Liver (tissue), 9 donors: Measurements from ENCODE around the gene HBD. TPM values are rescaled to one million over a fixed set of nuclear protein-coding genes. Genes with fewer than 3 reads are reported as not detected.
A peak's percentile ranks its signal among the peaks of the same experiment; 100 is the strongest.

Experiments
- DNase-seq: peaks from one replicate; pipeline ENCODE4 v3.0.0-alpha.2; 2017; ENCODE audit warnings: low spot score
- H3K27ac ChIP-seq, 2 donors: one replicate each; pipeline ENCODE4 v1.7.0; 2013; ENCODE audit warnings: inconsistent platforms in 2 of 2, low read length in 2 of 2, control low read depth in 1 of 2, low read depth in 1 of 2, mild to moderate bottlenecking in 1 of 2
- H3K27me3 ChIP-seq, 4 donors: one replicate each; pipeline versions ENCODE4 v1.6.1 to v1.7.0; 2013; ENCODE audit warnings: low read length in 3 of 4, inconsistent platforms in 1 of 4, mild to moderate bottlenecking in 1 of 4, moderate library complexity in 1 of 4; ENCODE audit not compliant: control insufficient read depth in 4 of 4, insufficient read depth in 4 of 4
- H3K36me3 ChIP-seq, 4 donors: one replicate each; pipeline versions ENCODE4 v1.6.1 to v1.7.0; 2013; ENCODE audit warnings: low read length in 3 of 4, mild to moderate bottlenecking in 3 of 4, low read depth in 1 of 4, moderate library complexity in 1 of 4; ENCODE audit not compliant: control insufficient read depth in 4 of 4, insufficient read depth in 3 of 4
- H3K4me1 ChIP-seq, 4 donors: one replicate each; pipeline versions ENCODE4 v1.6.1 to v1.7.0; 2013; ENCODE audit warnings: low read length in 3 of 4, mild to moderate bottlenecking in 3 of 4, moderate library complexity in 1 of 4; ENCODE audit not compliant: control insufficient read depth in 4 of 4, insufficient read depth in 4 of 4
- H3K4me3 ChIP-seq, 3 donors: one replicate each; pipeline versions ENCODE4 v1.6.1 to v1.7.0; 2013; ENCODE audit warnings: low read length in 3 of 3, control low read depth in 1 of 3, low read depth in 1 of 3, mild to moderate bottlenecking in 1 of 3
- H3K9ac ChIP-seq, 2 donors: one replicate each; pipeline ENCODE4 v1.7.0; 2013; ENCODE audit warnings: low read length in 2 of 2, mild to moderate bottlenecking in 2 of 2, moderate library complexity in 2 of 2, control low read depth in 1 of 2, low read depth in 1 of 2
- H3K9me3 ChIP-seq, 4 donors: one replicate each; pipeline versions ENCODE4 v1.6.1 to v1.7.0; 2013; ENCODE audit warnings: low read length in 3 of 4; ENCODE audit not compliant: control insufficient read depth in 4 of 4
- ATF3 ChIP-seq: IDR thresholded peaks from 2 replicates; pipeline ENCODE4 v1.6.1; 2016; ENCODE audit warnings: antibody characterized with exemption
- CTCF ChIP-seq: fragments of 150-350 bp; IDR thresholded peaks from 2 replicates; pipeline ENCODE4 v1.5.1; 2017; ENCODE audit warnings: improper control_type of control experiment, low read depth, low read length; ENCODE audit not compliant: missing input control
- EGR1 ChIP-seq, 2 donors: IDR thresholded peaks; 2 replicates each; pipeline ENCODE4 v1.6.1; 2016 to 2018; ENCODE audit warnings: antibody characterized with exemption in 2 of 2, low read depth in 2 of 2
- FOXA1 ChIP-seq: IDR thresholded peaks from 2 replicates; pipeline ENCODE4 v1.6.1; 2016; ENCODE audit warnings: antibody characterized with exemption
- FOXA2 ChIP-seq: IDR thresholded peaks from 2 replicates; pipeline ENCODE4 v1.6.1; 2016; ENCODE audit warnings: antibody characterized with exemption
- GABPA ChIP-seq, 2 donors: IDR thresholded peaks in 1 of 2; conservative IDR thresholded peaks in 1 of 2; 2 replicates each; pipeline ENCODE4 v1.6.1; 2016; ENCODE audit warnings: antibody characterized with exemption in 2 of 2, mild to moderate bottlenecking in 1 of 2, moderate library complexity in 1 of 2
- HNF4A ChIP-seq, 2 donors: conservative IDR thresholded peaks; 2 replicates each; pipeline ENCODE4 v1.6.1; 2016; ENCODE audit warnings: antibody characterized with exemption in 2 of 2, mild to moderate bottlenecking in 2 of 2
- HNF4G ChIP-seq: IDR thresholded peaks from 2 replicates; pipeline ENCODE4 v1.6.1; 2016; ENCODE audit warnings: antibody characterized with exemption
- JUND ChIP-seq, 2 donors: IDR thresholded peaks; 2 replicates each; pipeline ENCODE4 v1.6.1; 2016; ENCODE audit warnings: antibody characterized with exemption in 2 of 2
- MAX ChIP-seq: IDR thresholded peaks from 2 replicates; pipeline ENCODE4 v1.6.1; 2016; ENCODE audit warnings: antibody characterized with exemption
- NR2F2 ChIP-seq: IDR thresholded peaks from 2 replicates; pipeline ENCODE4 v1.6.1; 2016; ENCODE audit warnings: antibody characterized with exemption
- RAD21 ChIP-seq, 2 donors: IDR thresholded peaks; 2 replicates each; pipeline ENCODE4 v1.6.1; 2016; ENCODE audit warnings: antibody characterized with exemption in 2 of 2, mild to moderate bottlenecking in 2 of 2
- RXRA ChIP-seq, 2 donors: IDR thresholded peaks; 2 replicates each; pipeline ENCODE4 v1.6.1; 2017 to 2018; ENCODE audit warnings: antibody characterized with exemption in 2 of 2, mild to moderate bottlenecking in 1 of 2
- SP1 ChIP-seq: IDR thresholded peaks from 2 replicates; pipeline ENCODE4 v1.6.1; 2018; ENCODE audit warnings: antibody characterized with exemption, mild to moderate bottlenecking
- TAF1 ChIP-seq: conservative IDR thresholded peaks from 2 replicates; pipeline ENCODE4 v1.6.1; 2016; ENCODE audit warnings: antibody characterized with exemption, mild to moderate bottlenecking
- YY1 ChIP-seq: IDR thresholded peaks from 2 replicates; pipeline ENCODE4 v1.6.1; 2016; ENCODE audit warnings: antibody characterized with exemption, mild to moderate bottlenecking
- ZBTB33 ChIP-seq: IDR thresholded peaks from 2 replicates; pipeline ENCODE4 v1.6.1; 2016; ENCODE audit warnings: antibody characterized with exemption
- WGBS: extraction: QIAGEN DNeasy Blood & Tissue Kit; methylation state at CpG from one replicate; pipeline ENCODE4 v1.1.7; 2013; 5-methylcytosine and 5-hydroxymethylcytosine counted together
- polyA plus RNA-seq, 2 donors: library from polyadenylated mRNA; stranded (reverse) in 1 of 2; unstranded in 1 of 2; fragments of 200-250 nt in 1 of 2; fragments of >200 nt in 1 of 2; fragmentation: Nextera tagmentation in 1 of 2; extraction: Ambion mirVana in 1 of 2; gene quantifications; one replicate each; pipeline versions ENCODE4 v1.2.1 to v1.2.3, GENCODE V29; 2013 to 2015
- total RNA-seq, 2 donors: library from RNA; depleted of rRNA; stranded (reverse); fragments of >200 nt; gene quantifications; one replicate each; pipeline ENCODE4 v1.2.3, GENCODE V29; 2014
- donor health status: healthy.
- donor health status: healthy.
- donor health status: healthy.
- donor health status: healthy.
- donor health status: healthy.

HBD gene
- total and polyA plus RNA-seq, 4 donors = 0.72 to 6.0 TPM; not detected in 2

- Histone ChIP-seq H3K27ac (no peak overlapping the region), H3K27me3 (no peaks in the 10 kb centered on the region), H3K9ac (no peak overlapping the region), H3K36me3 (no peaks in the 10 kb centered on the region), H3K4me1 (no peaks in the 10 kb centered on the region), H3K4me3 (no peak overlapping the region), H3K9me3 (no peaks in the 10 kb centered on the region)
- 69% methylated on average over 5 of the region's 5 CpGs for WGBS
- DNase-seq = no peak
- no peak for TF ChIP-seq FOXA1
- no peak for TF ChIP-seq SP1
- TF ChIP-seq RXRA (IDR thresholded peaks at IDR 0.05) = no peak
- TF ChIP-seq ATF3 = no peak
- no peak for TF ChIP-seq HNF4G
- no peak for TF ChIP-seq CTCF
These were observed 6.2 kb downstream of the HBD start for GRCh38 chr11:5228124-5228523.

- no peak overlapping the region for H3K27ac ChIP-seq
- DNase-seq = no peak
- no peaks in the 10 kb centered on the region for H3K4me1 ChIP-seq
- no peaks in the 10 kb centered on the region for H3K36me3 ChIP-seq
- 33% methylated on average over 1 of the region's 1 CpG for WGBS
- no peak overlapping the region for H3K4me3 ChIP-seq
- no peak overlapping the region for H3K9ac ChIP-seq
- TF ChIP-seq HNF4G = no peak
- no peak for TF ChIP-seq GABPA (IDR thresholded peaks at IDR 0.05 in 1 of 2, conservative IDR thresholded peaks at IDR 0.05 in 1 of 2)
- no peak for TF ChIP-seq RAD21 (IDR thresholded peaks at IDR 0.05)
- no peaks in the 10 kb centered on the region for H3K27me3 ChIP-seq
- no peaks in the 10 kb centered on the region for H3K9me3 ChIP-seq
These were observed 6.6 kb downstream of the HBD start for GRCh38 chr11:5227681-5228080.

GRCh38 chr11:5226732-5227310, 7.5 kb downstream of the HBD start, which contains the start of gene HBB:
HBB (minus strand) TSS chr11:5227071; CDS start chr11:5227021, 50 bp downstream.
- Histone ChIP-seq H3K9me3 (no peaks in the 10 kb centered on the region), H3K36me3 (no peaks in the 10 kb centered on the region), H3K27me3 (no peaks in the 10 kb centered on the region), H3K27ac (no peak within 1 kb of the TSS), H3K9ac (no peak within 1 kb of the TSS), H3K4me1 (no peaks in the 10 kb centered on the region), H3K4me3 (no peak within 1 kb of the TSS)
- peak; percentile 76 for DNase-seq
- WGBS = 75% methylated on average over 3 of the region's 3 CpGs
- TF ChIP-seq SP1 = no peak
- no peak for TF ChIP-seq NR2F2
- TF ChIP-seq MAX = no peak
- no peak for TF ChIP-seq TAF1
- no peak for TF ChIP-seq HNF4G
- no peak for TF ChIP-seq ZBTB33
- TF ChIP-seq JUND (IDR thresholded peaks at IDR 0.05) = no peak
- no peak for TF ChIP-seq FOXA2
- no peak for TF ChIP-seq HNF4A (conservative IDR thresholded peaks at IDR 0.05)
- TF ChIP-seq FOXA1 = no peak
- TF ChIP-seq GABPA (IDR thresholded peaks at IDR 0.05 in 1 of 2, conservative IDR thresholded peaks at IDR 0.05 in 1 of 2) = no peak
- no peak for TF ChIP-seq RAD21 (IDR thresholded peaks at IDR 0.05)
- no peak for TF ChIP-seq CTCF
- no peak for TF ChIP-seq EGR1 (IDR thresholded peaks at IDR 0.05; ENCODE audit: low read depth in 2 of 2)
- TF ChIP-seq RXRA (IDR thresholded peaks at IDR 0.05) = no peak
- no peak for TF ChIP-seq ATF3
- TF ChIP-seq YY1 = no peak
